ENCODE results near the gene KXD1.

KXD1 gene

DNA sequence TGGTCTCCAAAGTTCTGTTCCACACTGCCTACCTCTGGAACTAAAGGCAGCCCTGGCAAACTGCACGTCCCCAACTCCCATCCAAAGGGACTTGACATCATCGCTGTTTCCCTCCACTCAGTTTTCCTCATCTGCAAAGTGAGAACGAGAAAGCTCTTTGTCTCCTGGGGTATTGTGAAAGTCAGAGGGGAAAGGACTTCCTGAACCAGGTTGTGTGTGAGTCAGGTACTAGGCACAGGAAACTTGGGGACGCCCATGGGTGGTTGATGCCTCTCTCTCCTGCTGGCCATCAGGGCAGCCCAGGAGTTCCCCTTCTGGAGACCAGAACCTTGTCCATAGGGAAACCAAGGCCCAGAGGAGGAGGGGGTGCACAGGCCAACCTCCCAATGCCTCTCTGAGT, 44.2 kb downstream of the KXD1 start:
- DNase-seq (ENCODE audit: low spot score) = no peak

DNA sequence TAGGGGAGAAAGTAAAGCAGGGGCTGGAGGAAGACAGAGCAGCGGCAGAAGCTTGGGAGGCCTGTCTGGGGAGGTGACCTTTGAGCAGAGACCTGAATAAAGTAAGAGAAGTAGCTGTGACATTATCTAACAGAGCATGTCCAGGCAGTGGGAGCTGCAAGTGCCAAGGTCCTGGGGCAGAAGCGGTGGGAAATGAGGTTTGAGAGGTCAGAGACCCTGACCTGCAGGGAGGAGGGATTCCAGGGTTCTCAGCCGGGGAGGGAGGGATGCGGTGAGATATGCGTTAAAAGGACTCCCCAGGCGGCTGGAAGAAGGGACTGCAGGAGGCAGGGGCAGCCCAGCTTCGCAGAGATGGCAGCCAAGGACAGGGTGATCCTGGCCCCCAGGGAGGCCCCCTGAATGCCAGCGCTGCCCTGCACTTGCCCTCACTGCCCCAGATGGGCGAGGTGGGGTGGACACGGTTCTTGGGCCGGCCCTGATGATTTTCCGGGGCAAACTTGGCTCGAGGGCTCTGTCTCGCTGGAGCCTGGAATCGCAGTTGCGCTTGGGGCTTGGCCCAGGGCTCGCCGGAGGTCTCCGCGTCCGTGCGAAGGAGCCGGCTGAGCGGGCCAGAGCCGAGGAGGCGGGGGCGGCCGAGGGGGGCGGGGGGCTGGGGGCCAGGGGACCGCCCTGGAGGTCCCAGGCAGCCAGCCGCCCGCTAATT, 45.7 kb downstream of the KXD1 start:
- peak; percentile 77 for DNase-seq (ENCODE audit: low spot score)

DNA sequence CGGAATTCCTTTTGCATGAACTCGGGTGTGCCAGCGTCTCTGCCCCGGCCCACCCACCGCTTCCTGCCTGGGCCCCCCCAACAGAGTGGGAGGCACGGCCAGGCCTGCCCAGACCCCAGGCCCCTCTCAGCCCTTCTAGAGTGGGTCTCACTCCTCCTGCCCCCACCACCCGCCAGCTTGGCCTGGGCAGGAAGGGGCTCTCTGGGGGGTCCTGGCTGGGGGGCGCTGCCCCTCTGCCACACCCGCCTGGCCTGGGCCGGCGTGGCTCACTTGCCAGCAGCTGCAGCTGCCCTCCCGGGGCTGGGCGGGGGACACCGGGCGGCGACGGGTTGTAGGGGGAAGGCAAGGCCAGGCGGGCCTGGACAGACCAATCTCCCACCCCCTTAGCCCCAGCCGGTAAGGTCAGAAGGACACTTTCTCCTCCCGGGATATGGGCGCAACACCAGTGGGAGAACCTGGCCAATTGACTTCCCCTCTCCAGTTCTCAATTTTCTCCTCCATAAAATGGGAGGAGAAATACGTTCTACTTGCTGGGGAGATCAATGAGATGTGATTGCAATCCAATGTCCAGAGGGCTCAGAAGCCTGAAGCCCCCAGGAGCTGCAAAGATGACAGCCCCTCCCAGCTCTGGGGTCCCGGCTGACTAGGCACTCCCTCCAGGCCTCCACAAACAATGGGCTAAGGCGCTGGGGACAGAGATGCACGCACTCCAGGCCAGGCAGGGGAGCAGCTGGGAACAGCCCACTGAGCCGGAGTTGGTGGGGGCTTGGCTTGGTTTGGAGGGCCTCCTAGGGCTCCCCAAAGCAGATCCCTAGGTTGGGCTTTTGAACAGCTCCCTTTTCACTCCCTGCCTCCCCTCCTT, 46.5 kb downstream of the KXD1 start:
- peak; percentile 6 for DNase-seq (ENCODE audit: low spot score)

DNA sequence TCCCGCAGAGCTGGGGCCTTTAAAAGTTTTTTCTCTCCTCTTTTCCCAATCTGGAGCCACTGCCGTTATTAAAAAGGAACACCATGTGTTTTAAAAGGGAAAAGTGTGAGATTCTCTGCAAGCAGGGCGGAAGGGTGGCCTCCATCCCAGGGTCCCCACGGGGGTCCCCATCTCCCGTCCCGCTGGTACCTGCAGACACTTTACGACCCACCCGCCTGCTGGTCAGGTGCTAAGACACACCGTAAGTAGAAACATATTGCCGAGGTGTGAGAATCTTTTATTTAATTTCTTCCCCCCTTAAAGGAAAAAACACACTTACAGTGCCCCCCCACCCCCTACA, 47.1 kb downstream of the KXD1 start:
- no peak for DNase-seq (ENCODE audit: low spot score)

DNA sequence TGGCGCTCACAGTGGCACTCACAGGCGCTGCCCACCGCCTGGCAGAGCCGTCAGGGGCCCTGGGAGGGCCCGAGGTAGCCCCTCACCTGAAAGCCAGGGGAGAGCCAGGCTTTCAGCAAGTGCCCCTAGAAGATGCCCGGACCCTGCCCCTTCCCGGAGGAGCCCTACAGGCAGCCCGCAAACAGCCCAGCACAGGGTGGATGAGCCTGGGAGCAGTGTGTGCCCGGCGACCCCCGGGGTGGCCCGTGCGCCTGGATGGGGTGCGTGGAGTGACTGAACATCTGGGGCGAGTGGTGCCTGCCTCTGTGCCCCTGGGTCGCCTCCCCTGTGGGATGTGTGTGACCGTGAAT, 47.5 kb downstream of the KXD1 start:
- DNase-seq (ENCODE audit: low spot score) = no peak

DNA sequence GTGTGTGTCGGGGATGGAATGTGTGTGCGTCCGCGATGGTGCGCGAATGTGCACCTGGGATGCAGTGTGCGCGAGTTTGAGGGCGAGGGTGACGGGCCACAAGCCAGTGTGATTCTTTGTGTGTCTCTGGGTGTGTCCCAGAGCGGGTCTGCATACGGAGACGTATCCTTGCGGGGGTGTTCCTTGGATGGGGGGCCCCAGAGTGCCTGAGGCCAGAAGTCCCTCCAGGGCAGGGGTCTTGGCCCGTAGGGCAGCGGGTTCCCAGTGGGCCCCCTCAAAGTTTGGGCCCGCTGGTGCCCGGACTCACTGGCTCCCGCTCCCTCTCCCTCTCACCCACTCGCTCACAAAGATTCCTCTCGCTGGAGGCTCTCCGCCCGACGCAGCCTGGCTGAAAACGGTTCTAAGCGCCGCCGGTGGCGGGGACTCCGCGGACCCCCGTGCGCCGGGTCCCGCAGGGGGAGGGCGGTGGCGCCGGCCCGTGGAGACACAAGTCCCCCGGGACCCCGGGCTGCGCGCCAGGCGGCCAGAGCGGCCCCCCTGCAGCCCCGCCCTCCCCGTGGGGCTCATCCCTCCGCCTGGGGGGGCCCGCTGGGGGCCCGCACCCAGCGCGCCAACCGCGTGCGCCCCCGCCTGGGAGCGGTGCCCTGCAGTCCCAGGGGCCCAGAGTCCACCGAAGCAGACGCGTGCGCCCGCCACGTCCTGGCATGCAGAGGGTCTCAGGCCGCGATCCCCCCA, 48.0 kb downstream of the KXD1 start:
- DNase-seq (ENCODE audit: low spot score) = peak; percentile 33

DNA sequence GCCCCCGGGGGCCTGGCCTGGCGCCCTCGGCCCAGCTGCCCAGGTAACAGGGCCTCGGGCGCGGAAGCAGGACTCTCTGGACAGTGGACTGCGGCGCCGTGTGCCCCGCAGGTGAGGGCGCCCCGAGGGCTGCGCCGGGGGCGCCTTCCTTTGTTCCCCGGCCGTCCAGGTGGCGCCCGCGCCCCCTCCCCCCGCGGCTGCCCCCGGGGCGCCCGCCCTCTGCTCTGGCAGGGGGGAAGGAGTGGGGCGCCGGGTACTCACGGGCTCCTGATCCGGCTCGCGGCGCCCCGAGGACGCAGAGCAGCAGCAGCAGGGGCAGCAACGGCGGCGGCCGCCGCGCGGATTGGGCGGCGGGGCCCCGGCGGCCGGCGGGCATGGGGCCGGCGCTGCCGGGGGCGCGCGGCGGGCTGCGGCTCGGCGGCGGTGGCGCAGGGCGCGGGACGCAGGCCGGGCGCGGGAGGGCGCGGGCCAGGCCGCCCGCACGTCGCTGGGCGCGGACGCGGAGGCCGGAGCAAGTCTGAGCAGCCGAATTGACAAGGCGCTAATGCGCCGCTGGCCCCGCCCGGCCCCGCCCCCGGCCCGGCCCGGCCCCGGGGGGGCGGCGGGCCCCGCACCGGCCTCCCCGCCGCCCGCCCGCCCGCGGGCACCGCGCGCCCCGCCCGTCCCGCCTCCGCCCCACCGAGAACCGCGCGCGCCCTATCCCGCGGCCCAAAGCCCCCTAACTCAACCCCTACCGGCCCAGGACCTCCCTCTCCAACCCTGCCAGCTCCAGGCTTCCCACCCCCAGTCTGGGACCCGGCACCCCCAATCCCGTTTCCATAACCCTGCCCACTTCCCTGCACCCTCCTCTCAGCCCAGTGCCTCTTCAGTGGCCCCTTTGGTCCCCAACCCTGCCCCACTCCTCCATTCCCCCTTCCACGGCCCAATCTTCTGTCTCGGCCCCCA, 48.9 kb downstream of the KXD1 start, which contains the start of gene CRLF1:
Gene CRLF1, minus strand, starts transcription at position 519 of the 945 bp plus-strand sequence. Its CDS starts 143 bp downstream, at position 376.
- DNase-seq (ENCODE audit: low spot score) = peak; percentile 47

DNA sequence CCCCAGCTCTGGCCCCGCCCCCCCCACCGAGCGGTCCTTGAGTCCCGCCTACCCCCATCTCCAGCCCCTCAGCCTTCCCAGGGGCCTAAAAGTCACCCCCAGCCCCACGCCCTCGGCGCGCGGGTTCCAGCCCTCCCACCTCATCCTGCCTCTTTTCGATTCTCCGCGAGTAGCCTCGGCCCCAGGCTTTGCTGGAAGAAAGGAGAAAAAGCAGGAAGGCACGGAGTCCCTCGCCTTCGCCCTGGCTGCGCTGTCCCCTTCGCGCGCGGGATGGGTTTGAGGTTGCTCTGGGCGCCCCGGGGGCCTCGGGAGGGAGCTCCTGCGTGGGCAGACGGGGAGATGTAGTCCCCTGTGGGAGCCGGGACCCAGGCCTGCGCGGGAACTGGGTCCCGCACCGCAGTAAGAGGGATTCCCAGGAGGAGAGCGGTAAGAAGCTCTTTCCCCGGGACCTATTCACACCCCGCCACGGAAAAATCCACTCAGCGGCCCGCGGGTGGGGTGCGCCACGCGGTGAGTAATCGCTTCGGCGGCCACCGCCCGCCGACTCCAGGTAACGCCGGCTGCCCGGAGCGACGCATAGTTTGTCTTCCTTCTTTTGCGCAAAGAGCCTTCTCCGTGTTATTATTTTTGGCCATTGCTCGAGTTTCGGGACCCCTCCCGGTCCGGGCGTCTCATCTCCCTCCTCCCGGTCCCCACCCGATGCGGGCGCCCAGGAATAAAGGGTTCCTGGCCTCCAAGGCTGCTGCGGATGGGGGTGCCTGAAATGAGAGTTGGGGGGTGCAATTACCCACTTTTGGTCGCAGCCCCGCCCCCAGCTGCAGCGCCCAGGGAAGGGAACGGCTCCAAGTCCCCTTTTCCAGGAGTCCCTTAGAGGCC, 49.8 kb downstream of the KXD1 start:
- DNase-seq (ENCODE audit: low spot score) = peak; percentile 35

DNA sequence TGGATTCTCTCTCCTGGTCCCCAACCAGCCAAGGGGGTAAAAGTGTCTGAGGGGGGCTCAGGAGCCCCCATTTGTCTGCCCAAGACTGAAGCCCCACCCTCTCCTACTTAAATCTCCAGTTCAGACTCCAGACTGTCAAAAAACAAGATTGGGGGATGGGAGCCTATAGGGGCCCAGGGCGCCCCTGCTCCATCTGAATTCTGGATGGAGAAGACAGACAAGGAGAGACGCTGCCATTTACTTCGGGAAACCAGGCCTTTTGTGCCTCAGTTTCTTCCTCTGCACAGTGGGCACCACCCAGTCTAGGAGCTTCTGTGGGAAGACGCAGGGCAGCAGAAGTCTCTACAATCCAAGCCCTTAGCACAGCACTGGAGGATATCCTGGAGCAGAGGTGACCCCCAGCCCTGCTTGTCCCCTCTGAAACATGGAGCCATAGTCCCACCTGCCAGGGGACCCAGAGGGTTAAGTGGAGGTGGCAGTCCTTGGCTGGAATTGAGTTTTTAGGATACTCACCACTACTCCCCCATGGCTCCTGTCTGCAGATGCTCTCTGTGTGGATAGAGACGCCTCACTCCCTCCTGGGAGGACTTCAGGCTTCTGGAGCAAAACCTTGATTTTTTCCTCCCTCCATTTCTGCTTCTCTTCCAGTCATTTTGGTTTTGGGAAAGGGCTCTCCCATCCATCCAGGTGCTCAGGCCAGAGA, 50.6 kb downstream of the KXD1 start:
- DNase-seq (ENCODE audit: low spot score) = no peak

DNA sequence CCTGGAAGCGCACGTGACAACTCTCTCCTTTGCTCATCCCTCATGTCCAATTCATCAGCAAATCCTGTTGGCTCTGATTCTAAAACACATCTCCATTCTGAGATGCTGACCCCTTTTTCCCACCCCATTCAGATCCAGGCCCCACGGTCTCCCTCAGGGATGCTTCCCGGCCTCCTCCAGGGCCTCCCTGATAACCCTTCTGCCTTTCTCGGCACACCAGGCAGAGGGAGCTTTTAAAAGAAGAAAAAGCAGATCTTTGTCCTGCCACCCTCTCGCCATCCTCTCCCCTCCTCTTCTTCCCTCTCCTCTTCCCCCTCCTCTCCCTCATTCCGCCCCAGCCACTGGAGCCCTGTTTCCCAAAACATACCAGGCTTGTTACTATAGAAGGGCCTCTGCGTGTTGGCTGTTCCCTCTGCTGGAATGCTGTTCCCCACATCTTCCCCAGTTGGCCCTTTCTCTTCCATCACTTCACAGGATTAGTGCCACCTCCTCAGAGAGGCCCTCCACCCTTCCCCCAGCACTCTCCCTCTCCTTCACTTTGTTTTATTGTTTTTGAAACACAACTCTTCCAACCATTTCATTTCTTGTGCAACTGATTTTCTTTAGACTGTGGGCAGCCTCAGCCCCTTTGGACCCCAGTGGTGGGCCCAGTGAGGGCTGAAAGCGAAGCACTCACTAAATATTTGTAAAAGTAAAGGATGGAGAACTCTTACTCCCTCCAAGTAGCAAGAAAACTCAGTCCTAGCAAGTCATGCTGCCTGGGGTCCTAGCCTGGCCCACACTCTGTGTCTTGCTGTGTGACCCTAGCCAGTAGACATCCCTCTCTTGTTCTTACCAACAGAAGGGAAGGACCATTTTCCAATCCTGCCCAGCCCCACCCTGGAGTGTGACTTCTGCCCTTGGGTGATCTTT, 51.4 kb downstream of the KXD1 start:
- DNase-seq (ENCODE audit: low spot score) = no peak

DNA sequence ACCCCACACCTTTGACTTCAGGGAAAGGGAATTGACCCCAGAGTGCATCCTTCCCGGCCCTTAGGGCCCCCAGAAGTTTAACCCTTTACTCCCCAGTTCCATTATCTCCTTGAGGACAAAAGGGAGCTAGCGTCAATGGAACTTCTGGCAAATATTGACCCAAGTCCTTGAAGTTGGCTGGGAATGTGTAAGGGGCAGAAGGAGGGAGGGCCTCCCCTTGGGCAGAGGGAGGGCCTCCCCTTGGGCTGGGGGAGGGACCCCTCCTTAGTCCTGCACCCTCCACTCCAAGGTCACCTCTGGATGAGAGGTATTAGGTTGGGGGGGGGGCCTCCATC, 52.0 kb downstream of the KXD1 start:
- DNase-seq (ENCODE audit: low spot score) = no peak

DNA sequence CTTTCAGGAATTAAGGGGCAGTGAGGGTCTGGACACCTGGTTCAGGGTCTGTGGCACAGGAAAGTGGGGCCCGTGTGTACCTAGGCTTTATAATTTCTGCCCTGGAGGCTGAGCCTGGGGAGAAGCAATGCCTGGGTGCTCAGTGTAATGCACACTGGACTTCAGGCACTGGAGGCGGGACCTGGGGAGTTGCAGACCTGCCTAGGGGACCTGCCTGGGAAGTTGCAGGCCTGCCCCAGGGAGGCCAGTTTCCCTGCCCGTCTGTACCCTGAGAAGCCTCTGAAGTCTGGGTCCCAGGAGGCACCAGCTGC, 52.5 kb downstream of the KXD1 start:
- no peak for DNase-seq (ENCODE audit: low spot score)

DNA sequence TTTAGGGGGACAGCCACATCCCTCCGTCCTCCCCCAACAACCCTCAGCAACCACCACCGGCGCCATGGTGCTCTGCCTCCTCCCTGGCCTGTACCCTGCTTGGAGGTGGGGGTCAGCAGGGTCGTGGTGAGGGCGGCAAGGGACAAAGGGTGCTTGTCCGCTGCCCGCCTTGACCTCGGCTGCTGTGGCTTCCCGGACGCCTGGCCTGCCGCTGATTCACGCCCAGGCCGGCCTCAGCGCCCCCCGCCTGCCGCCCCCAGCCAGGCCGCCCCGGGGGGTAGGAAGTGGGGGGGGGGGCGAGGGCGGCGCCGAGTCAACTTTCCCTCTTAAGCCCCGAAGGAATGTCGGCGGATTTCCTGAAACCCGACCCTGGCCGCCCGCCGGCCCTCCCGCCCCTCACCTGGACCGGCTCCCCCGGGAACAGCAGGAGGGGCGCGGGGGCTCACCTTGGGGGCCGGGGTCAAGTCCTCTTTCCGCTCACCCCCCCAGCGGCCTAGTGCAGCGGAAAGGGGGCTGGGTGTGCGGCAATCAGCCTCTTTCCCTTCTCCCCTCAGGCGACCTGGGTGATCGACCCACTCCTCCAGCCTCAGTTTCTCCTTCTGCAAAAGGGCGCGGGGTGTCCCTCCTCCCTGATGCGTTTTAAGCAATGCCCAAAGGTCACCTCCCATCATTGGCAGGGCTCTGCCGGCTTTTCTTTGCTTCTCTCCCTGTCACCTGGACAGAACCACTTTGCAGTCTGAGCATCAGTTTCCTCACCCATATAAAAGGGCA, 53.1 kb downstream of the KXD1 start:
- DNase-seq (ENCODE audit: low spot score) = no peak

DNA sequence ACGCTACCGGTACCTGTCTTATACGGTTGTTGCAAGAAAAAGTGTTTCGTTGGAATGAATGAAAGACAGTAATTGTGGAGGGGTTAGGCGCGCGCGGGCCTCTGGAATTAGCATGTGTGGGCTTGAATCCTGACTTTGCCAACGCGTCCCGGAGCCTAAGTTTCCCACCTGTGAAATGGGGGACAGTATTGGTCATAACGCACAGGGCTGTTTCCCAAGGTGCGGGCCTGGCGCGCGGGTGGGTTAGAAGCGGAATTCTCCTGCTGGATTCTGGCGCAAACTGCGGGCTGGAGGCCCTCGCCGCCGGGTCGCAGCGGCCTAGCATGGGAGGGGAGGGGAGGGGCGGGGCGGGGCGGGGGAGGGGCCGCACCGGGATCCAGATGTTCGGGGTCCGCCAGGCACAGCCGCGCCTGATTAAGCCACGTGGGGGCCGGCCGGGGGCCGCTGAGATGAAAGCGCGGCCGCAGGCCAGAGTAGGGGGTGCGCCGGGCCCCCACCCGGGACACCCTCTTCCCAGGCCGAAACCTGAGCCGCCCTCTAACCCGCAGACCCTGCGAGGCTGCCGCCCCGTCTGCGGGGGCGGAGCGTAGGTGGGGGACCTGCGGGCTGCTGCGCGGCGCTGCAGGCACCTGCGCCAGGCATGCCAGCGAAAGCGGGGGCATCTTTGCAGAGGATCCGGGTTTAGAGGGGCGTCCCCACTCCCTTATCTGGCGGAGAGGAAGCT, 53.8 kb downstream of the KXD1 start:
- DNase-seq (ENCODE audit: low spot score) = no peak

DNA sequence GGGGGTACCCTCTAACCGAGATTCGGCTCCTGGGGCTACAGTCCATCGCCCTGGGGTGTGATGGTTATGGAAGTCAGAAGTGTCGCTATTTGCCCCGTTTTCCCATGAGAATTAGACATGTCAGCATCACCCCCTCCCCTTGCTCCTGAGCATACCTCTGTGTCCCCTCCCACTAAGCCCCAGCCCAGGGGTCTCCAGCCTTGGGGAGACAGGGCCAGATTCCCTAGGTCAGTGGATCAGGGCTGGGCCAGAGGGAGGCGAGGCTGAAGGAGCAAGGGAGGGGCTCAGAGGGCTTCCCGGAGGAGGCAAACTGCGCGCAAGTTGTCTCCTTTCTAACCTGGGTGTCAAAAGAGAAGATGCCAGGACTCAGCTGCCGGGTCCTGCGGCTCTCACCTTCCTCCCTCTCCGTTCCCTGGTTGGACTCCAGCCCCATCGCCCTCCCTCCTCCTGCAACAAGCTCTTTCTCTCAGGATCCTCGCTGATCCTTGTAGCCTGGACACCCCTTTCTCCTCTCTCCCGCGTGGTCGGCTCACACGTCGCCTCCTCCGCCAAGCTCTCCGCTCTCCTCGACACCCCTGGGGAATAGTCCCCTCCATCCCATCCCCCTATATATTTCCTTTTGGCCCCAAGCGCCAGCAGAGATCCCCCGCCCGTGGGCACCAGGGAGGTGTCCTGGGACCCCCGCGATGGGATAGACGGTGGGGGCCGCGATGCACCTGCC, 54.5 kb downstream of the KXD1 start:
- no peak for DNase-seq (ENCODE audit: low spot score)

DNA sequence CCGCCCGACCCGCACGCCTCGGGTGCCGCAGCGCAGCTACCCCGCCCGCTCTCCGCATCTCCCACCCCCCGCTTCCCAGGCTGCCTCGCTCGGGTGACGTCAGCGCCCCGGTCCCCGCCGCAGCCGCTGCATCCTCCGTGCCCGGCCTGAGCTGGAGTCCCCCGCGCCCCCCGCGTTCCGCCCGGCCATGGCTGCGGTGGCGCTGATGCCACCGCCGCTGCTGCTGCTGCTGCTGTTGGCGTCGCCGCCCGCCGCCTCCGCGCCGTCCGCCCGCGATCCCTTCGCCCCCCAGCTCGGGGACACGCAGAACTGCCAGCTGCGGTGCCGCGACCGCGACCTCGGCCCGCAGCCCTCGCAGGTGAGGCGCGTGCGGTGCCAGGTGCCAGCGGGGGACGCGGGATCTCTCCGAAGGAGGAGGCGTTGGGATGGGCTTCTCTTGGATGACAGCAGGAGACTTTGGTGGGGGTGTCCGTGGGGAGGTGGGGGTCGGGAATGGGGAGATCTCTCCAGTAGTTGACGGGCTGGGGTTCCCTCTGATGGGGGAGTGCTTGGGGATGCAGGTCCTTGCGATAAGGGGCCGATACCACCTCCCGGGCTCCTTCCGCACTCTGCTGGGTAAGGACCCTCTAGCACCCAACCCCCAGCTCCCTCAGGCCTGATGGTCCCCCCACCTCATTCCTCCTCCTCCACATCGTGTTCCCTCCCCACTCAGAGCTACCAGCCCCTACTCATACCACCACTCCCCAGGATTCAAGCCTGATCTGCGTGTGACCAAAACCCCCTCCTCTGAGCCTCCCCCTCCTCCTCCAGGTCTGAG, 55.3 kb downstream of the KXD1 start, which contains the start of gene TMEM59L:
Gene TMEM59L, plus strand, starts transcription at position 99 of the 817 bp plus-strand sequence. Its CDS starts 89 bp downstream, at position 188.
- DNase-seq (ENCODE audit: low spot score) = peak; percentile 67

All from AG08396 (cell line).